SK-N-MC (cell line): ENCODE measurements around the gene NFATC1.
"Not testable (repeated sequence)": the region's sequence is repeated elsewhere in the genome, so short reads cannot be mapped to it uniquely, and the experiment has no call there.

Experiments
- EZH2 ChIP-seq: fragments of 200-600 bp; sonication (generic); IDR thresholded peaks from one replicate; pipeline ENCODE4 v1.6.1; 2017; ENCODE audit warnings: antibody characterized with exemption
- FOXP2 ChIP-seq: optimal IDR thresholded peaks from 2 replicates; pipeline ENCODE3; 2011; ENCODE audit warnings: mild to moderate bottlenecking, moderate library complexity; ENCODE audit not compliant: insufficient read depth; ENCODE audit errors: extremely low read length, control extremely low read depth
- POLR2AphosphoS5 ChIP-seq: IDR thresholded peaks from 2 replicates; pipeline ENCODE4 v1.6.1; 2012; ENCODE audit warnings: mild to moderate bottlenecking, low read depth, low read length, borderline replicate concordance

DNA sequence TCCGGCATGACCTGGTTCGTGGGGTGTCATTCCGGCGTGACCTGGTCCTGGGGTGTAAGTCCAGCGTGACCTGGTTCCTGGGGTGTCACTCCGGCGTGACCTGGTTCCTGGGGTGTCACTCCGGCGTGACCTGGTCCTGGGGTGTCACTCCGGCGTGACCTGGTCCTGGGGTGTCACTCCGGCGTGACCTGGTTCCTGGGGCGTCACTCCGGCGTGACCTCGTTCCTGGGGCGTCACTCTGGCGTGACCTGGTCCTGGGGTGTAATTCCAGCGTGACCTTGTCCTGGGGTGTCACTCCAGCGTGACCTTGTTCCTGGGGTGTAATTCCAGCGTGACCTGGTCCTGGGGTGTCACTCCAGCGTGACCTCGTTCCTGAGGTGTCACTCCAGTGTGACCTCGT lies 87.7 kb downstream of the NFATC1 start:
- not testable (repeated sequence) for TF ChIP-seq POLR2AphosphoS5, EZH2, FOXP2
